Activated T-cell treated with anti-CD3 and anti-CD28 coated beads for 1 hour (primary cell): Measurements from ENCODE around the gene PRSS37.
"Not testable (repeated sequence)": the region's sequence is repeated elsewhere in the genome, so short reads cannot be mapped to it uniquely, and the experiment has no call there.

Experiments
- DNase-seq: peaks from one replicate; pipeline ENCODE4 v3.0.0-alpha.2; 2020; ENCODE audit warnings: low read depth

Gene PRSS37, protein sequence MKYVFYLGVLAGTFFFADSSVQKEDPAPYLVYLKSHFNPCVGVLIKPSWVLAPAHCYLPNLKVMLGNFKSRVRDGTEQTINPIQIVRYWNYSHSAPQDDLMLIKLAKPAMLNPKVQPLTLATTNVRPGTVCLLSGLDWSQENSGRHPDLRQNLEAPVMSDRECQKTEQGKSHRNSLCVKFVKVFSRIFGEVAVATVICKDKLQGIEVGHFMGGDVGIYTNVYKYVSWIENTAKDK

DNA sequence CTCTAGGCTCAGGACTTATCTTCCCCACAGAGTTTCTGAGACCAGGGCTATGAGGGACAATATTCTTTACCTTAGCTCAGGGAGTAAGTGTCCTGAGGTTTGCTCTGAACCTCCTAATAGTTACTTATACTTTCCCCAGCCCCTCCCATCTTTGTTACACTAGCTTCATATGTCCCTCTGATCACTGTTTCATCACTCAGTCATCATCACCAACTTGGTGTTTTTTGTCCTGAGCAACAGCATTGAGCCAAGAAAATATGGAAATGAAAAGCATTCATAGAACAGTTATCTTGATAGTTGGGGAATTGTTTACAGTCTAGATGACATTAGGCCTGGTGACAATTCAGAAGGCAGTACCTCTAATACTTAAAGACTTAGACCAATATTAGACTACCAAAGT lies at the start of gene PRSS37:
TSS of gene PRSS37 (minus strand) at position 101 of the 400 bp plus-strand sequence. CDS start 436 bp downstream, outside the sequence.
- no peak for DNase-seq

DNA sequence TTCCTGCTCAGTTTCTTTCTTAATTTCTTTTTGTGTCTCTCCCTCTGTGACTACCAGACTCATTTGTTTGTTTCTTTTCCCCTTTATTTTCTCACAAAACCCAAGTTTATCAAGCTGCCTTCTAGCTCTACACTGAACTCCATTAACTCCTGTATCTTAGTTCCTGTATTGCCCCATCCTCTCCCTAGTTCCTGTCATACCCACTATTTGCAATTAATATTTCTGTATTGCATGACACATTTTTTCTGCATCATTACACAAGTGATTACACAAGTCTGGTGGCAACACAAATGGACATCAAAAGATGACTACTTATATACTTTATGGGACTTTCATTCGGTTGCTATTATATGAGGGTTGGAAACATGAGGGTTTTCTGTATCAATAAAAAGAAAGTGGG lies 48.0 kb upstream of the PRSS37 start:
- DNase-seq = no peak

- no peak for DNase-seq
Observed at GRCh38 chr7:141884539-141885225, 43.4 kb upstream of the PRSS37 start.

DNA sequence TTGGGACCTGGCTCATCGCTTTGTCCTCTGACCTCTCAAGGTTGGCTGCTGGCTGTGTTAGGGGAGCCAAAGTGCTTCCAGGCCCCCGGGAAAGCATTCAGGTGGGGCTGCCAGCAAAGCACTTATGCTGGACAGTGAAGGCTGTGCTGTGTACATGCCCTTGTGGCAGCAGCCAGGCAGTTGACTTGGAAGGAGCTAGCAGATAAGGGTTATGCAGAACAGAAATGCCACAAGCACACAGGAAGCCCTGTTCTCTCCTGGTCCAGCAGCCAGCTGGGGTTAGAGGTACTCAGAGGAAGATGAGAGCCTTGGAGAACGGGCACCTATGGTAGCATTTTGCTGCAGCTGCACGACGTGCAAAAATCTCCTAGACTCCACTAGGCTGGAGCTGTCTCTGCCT lies 39.7 kb upstream of the PRSS37 start:
- no peak for DNase-seq

- DNase-seq = no peak
Observed at GRCh38 chr7:141877365-141877764, 36.1 kb upstream of the PRSS37 start.

GRCh38 chr7:141876371-141876770 lies 35.1 kb upstream of the PRSS37 start:
- no peak for DNase-seq

- no peak for DNase-seq
Observed at GRCh38 chr7:141875453-141875852, 34.2 kb upstream of the PRSS37 start.

- DNase-seq = no peak
Observed at GRCh38 chr7:141874787-141875186, 33.5 kb upstream of the PRSS37 start.

GRCh38 chr7:141872931-141873330 lies 31.6 kb upstream of the PRSS37 start:
- no peak for DNase-seq

DNA sequence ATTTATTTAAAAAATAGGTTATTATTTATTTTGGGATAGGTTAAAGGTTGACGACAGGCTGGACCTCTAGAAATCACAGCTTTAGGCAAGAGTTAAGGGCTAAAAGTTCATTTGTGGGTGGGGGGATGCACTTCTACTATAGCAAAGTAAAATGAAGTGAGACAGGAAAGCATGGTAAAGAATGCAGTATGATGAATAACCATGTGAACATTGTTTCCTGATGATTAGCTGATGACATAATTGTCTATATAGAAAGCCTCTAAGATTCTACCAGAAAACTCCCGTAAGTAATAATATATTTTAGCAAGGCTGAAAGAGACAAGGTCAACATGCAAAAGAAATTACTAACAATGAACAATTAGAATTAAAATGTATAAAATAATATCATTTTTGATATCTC lies 25.7 kb upstream of the PRSS37 start:
- no peak for DNase-seq

DNA sequence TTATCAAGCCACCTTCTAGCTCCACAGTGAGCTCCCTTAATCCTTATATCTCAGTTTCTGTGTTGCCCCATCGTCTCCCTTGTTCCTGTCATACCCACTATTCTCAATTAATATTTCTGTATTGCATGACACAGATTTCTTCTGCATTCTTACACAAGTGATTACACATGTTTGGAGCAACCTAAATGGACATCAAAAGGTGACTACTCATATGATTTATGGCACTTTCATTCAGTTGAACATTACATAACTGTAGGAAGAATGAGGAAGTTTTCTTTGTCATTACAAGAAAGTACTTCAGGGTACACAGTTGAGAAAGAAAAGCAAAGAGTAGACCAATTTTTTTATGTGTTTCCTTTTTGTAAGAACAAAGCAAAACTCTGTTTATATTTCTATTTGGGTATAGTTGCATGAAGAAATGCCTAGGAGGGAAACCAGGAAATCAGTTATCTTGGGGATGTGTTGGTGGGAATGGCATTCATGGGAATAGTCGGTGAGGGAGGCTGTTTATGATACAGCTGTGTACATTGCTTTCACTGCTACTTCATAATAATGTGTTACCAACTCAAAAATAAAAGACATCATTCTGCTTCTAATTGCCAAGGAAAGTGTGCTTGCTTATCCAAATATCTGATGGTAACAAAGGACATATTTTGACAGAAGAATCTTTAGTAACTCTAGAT lies 23.6 kb upstream of the PRSS37 start:
- DNase-seq = no peak

DNA sequence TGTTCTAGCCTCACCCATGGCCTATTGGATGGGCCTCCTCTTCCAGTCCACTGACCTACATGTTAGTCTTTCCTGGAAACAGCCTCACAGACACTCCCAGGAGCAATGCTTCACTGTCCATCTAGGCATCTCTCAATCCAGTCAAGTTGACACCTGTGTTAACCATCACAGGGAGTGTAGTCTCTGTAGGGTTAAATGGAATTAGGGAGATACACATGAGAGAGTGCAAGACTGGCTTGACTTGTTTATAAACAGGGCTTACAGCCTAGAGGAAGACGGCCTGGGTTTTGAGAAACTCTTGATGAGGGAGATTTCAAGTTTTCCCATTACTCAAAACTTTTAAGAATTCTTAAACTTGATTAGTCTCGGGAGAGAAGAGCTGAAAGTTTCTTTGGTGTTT lies 18.9 kb upstream of the PRSS37 start:
- no peak for DNase-seq

DNA sequence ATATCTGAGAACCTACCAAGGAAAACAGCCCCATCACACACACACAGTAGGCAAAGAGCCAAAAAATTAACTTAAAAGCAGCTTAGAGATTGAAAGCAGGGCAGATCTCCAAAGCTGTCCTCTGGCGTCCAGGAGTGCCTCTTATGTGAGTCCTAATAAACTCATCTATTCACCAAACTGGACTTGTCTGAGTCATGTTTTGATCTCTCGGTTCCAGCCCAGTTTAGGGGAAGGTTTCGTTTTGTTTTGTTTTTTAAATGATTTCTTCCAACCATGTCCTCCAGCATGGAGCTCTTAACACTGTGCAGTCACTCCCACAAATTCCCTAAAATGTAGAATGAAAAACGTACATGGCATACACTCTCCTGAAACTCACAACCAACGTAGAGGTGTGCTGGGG lies 6.7 kb upstream of the PRSS37 start:
- no peak for DNase-seq

- no peak for DNase-seq
Observed at GRCh38 chr7:141844256-141844655, 3.0 kb upstream of the PRSS37 start.

DNA sequence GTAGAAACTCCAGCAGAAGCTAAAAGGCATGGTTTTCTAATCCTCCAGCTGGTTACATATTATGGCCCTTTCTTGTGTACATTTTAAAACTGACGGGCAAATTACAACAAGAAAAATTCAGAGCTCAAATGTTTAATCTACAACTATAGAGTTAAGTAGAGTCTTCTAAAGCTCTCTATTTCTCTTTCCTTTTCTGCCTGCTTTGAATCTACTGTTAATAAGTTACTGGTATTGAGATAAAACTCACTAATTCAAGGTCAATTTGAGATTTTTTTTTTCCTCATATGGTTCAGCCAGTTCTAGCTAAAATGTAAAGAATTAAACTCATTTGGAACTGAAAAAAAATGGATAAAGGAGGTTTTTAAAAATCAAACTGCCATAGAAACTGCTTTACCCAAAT lies 1.6 kb upstream of the PRSS37 start:
- no peak for DNase-seq

DNA sequence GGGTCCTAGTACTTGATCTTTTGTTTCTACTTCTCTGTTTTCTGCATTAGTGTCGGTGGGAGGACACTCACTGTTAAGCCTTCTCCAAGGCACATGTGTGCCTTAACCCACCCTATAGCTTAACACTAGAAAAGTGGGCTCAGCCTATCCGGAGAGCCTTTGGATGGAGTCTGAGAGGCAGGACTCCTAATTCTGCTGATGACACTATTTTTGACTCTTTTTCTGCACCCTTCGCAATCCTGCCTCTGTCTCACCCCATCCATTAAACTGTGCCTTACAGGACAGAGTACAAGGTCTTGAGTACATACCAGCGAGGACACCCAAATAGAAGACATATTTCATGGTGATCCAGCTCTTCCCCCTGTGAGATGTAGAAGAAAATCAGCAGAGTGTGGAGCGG lies 577 bp downstream of the PRSS37 start:
- no peak for DNase-seq

GRCh38 chr7:141839256-141839655 lies 2.0 kb downstream of the PRSS37 start:
- DNase-seq = no peak

GRCh38 chr7:141838581-141838980 lies 2.7 kb downstream of the PRSS37 start:
- DNase-seq = no peak

DNA sequence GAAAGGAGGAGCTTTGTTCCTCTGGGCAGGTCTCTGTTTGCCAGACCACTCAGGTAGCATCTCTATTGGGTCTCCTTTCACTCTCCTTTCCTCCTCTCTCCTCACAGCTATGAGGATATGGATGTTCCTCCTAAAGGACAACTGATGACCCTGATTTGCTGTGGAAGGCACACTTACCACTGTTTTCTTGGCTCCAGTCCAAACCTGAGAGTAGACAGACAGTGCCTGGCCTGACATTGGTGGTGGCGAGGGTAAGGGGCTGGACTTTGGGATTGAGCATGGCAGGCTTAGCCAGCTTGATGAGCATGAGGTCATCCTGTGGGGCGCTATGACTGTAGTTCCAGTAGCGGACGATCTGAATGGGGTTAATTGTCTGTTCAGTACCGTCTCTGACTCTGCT lies 3.6 kb downstream of the PRSS37 start:
- DNase-seq = no peak

GRCh38 chr7:141822432-141822831 lies 18.9 kb downstream of the PRSS37 start:
- not testable (repeated sequence) for DNase-seq

GRCh38 chr7:141820067-141820466 lies 21.2 kb downstream of the PRSS37 start:
- no peak for DNase-seq

DNA sequence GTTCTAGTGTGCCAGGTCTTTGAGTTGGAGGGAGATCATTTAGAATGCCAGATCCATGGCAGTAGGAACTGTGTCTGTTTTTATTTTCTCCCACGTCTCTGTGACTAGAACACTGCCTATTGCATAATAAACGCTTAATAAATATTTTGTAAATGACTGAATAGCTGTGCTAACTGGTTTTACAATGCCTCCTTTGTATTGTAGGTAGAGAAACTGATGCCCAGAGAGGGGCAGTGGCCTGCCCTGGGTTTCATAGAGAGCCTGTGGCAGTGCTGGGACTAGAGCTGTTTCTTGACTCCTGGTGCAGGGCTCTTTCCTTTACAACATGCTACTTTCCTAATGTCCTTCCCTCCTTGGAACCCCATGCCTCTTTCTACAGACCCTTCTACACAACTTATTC lies 48.8 kb downstream of the PRSS37 start:
- DNase-seq = no peak

- no peak for DNase-seq
Observed at GRCh38 chr7:141789917-141790316, 51.4 kb downstream of the PRSS37 start, which contains the start of gene TAS2R5. TSS of gene TAS2R5 (plus strand) at chr7:141790217. CDS start at chr7:141790362, 145 bp downstream.
